Measurements from ENCODE around the gene RC3H2. TPM values are rescaled to one million over a fixed set of nuclear protein-coding genes. Genes with fewer than 3 reads are reported as not detected.

RC3H2 gene
- total RNA-seq, 3 donors from 2014 or later (not counting 1 experiment from before 2014, with no cell fraction given): 74.0 to 78.8 (median 77.3) TPM

- WGBS (ENCODE audit: insufficient coverage): 88% methylated on average over 6 of the region's 6 CpGs
- intact Hi-C loops (cut with micrococcal nuclease): no loop called here
- H3K9me3 Mint-ChIP-seq: no peaks in the 10 kb centered on the region
- no peaks in the 10 kb centered on the region for H3K27me3 ChIP-seq (ENCODE audit: control insufficient read depth, insufficient read depth, low read length)
- no peaks in the 10 kb centered on the region for H3K36me3 Mint-ChIP-seq
- H3K4me1 ChIP-seq (ENCODE audit: control insufficient read depth, insufficient read depth, low read length): no peaks in the 10 kb centered on the region
- no peaks in the 10 kb centered on the region for H3K9me3 ChIP-seq (ENCODE audit: control insufficient read depth, insufficient read depth, low read length)
- peaks cover 0 to 4% of the 10 kb centered on the region in 2 donors for H3K4me1 Mint-ChIP-seq
- H3K27ac ChIP-seq (ENCODE audit: low read length): no peak overlapping the region
- H3K27me3 Mint-ChIP-seq (ENCODE audit: low read depth in 2 of 2): no peaks in the 10 kb centered on the region
- ATAC-seq (no peak), DNase-seq (no peak)
- H3K4me3 Mint-ChIP-seq: no peak overlapping the region
- H3K36me3 ChIP-seq (ENCODE audit: control insufficient read depth, insufficient read depth, low read length): no peaks in the 10 kb centered on the region
- H3K27ac Mint-ChIP-seq: no peak overlapping the region
- no peak for TF ChIP-seq CTCF (IDR thresholded peaks at IDR 0.05)
- H3K4me3 ChIP-seq (ENCODE audit: low read length): no peak overlapping the region
Observed at GRCh38 chr9:122797316-122798063, 107.7 kb downstream of the RC3H2 start.

Other genes with a start within 250 kb of the RC3H2 start
- gene OR1B1, start 247.7 kb downstream of the RC3H2 start, total RNA-seq: 1 to 10 TPM in 1 of 3 donors, under 1 TPM in 1, not detected in 1; 0.75 to 1.1 TPM
- gene OR1L1, start 243.6 kb downstream of the RC3H2 start, total RNA-seq: not detected
- not detected for gene OR1L3, start 230.2 kb downstream of the RC3H2 start, total RNA-seq
- gene OR1L4, start 181.4 kb downstream of the RC3H2 start, total RNA-seq: not detected
- not detected for gene OR1L6, start 163.1 kb downstream of the RC3H2 start, total RNA-seq
- gene OR5C1, start 116.4 kb downstream of the RC3H2 start, total RNA-seq: not detected
- gene OR1K1, start 105.2 kb downstream of the RC3H2 start, total RNA-seq: not detected
- 10 to 100 TPM; 13.0 to 20.5 (median 17.8) TPM for gene PDCL, start 76.8 kb downstream of the RC3H2 start, total RNA-seq
- gene ZBTB6, start 8.0 kb upstream of the RC3H2 start, total RNA-seq: 1 to 10 TPM; 4.7 to 6.6 (median 5.8) TPM
- 10 to 100 TPM in 1 of 3 donors, 1 to 10 TPM in 2; 7.8 to 12.2 (median 9.2) TPM for gene ZBTB26, start 26.2 kb upstream of the RC3H2 start, total RNA-seq
- gene RABGAP1, start 35.7 kb upstream of the RC3H2 start, total RNA-seq: 10 to 100 TPM; 37.4 to 49.2 (median 43.0) TPM
- 1 to 10 TPM in 1 of 3 donors, not detected in 2; 1.9 TPM for gene GPR21, start 128.3 kb upstream of the RC3H2 start, total RNA-seq